GM12878 (cell line): Measurements from ENCODE around the gene ZNF777.

Experiments
- CTCF ChIP-seq, 3 experiments: IDR thresholded peaks in 2 of 3; conservative IDR thresholded peaks in 1 of 3; 2 replicates each; pipeline ENCODE4 v1.5.1; 2011; ENCODE audit warnings: low read depth in 3 of 3, low read length in 3 of 3, mild to moderate bottlenecking in 3 of 3, control low read depth in 2 of 3, moderate library complexity in 2 of 3, inconsistent platforms in 1 of 3, mixed read lengths in 1 of 3; ENCODE audit not compliant: control insufficient read depth in 2 of 3, insufficient read depth in 1 of 3; ENCODE audit errors: extremely low read depth in 1 of 3
- E2F8 ChIP-seq: fragments of 450-650 bp; IDR thresholded peaks from 2 replicates; pipeline ENCODE4 v1.6.1; 2018; ENCODE audit warnings: mild to moderate bottlenecking, low read depth, moderate library complexity; ENCODE audit not compliant: partially characterized antibody
- EZH2 ChIP-seq: IDR thresholded peaks from 2 replicates; pipeline ENCODE4 v1.6.1; 2012; ENCODE audit warnings: low read depth, mild to moderate bottlenecking, control low read depth, inconsistent platforms, low read length, borderline replicate concordance; ENCODE audit not compliant: control insufficient read depth
- GABPA ChIP-seq: IDR thresholded peaks from 2 replicates; pipeline ENCODE4 v1.6.1; 2014; ENCODE audit warnings: antibody characterized with exemption, low read depth, mild to moderate bottlenecking, inconsistent platforms
- RAD21 ChIP-seq: IDR thresholded peaks from 2 replicates; pipeline ENCODE4 v1.6.1; 2011; ENCODE audit warnings: mild to moderate bottlenecking, low read depth, low read length, moderate library complexity; ENCODE audit not compliant: insufficient read depth
- SUZ12 ChIP-seq: fragments of 200-600 bp; sonication (generic); IDR thresholded peaks from one replicate; pipeline ENCODE4 v1.6.1; 2018; ENCODE audit warnings: antibody characterized with exemption, mild to moderate bottlenecking; ENCODE audit not compliant: unreplicated experiment
- TBL1XR1 ChIP-seq: IDR thresholded peaks from 2 replicates; pipeline ENCODE4 v1.6.1; 2012; ENCODE audit warnings: low read depth, low read length, improper control_type of control experiment
- ZNF274 ChIP-seq: IDR thresholded peaks from one replicate; pipeline ENCODE4 v1.8.0; 2011; ENCODE audit not compliant: insufficient read length, insufficient read depth

GRCh38 chr7:149466364-149466763 lies 5.5 kb upstream of the ZNF777 start:
- no peak for TF ChIP-seq CTCF (IDR thresholded peaks at IDR 0.05 in 2 of 3, conservative IDR thresholded peaks at IDR 0.05 in 1 of 3; ENCODE audit: control insufficient read depth in 2 of 3, extremely low read depth in 1 of 3, insufficient read depth in 1 of 3, low read depth in 3 of 3, low read length in 3 of 3)
- no peak for TF ChIP-seq E2F8
- no peak for TF ChIP-seq ZNF274
- no peak for TF ChIP-seq EZH2
- TF ChIP-seq SUZ12 = no peak
- no peak for TF ChIP-seq RAD21
- no peak for TF ChIP-seq GABPA
- no peak for TF ChIP-seq TBL1XR1
